Brain microvascular endothelial cell (primary cell): Measurements from ENCODE around the gene LRP11.

Source experiments
- DNase-seq: peaks from one replicate; pipeline ENCODE4 v3.0.0-alpha.2; 2020
- H3K27ac ChIP-seq: fragments of 250-450 bp; sonication (Bioruptor Pico); 2 replicates; pipeline ENCODE4 v1.5.1; 2020; ENCODE audit warnings: mild to moderate bottlenecking, moderate library complexity
- H3K27me3 ChIP-seq: fragments of 250-450 bp; sonication (Bioruptor Pico); replicated peaks from 2 replicates; pipeline ENCODE4 v1.5.1; 2020; ENCODE audit warnings: mild to moderate bottlenecking
- H3K36me3 ChIP-seq: fragments of 250-450 bp; sonication (Bioruptor Pico); replicated peaks from 2 replicates; pipeline ENCODE4 v1.5.1; 2020; ENCODE audit warnings: mild to moderate bottlenecking
- H3K4me3 ChIP-seq: 2 replicates; pipeline ENCODE4 v1.5.1; 2011; ENCODE audit warnings: low read depth, mild to moderate bottlenecking, control low read depth, low read length, moderate library complexity
- CTCF ChIP-seq: IDR thresholded peaks from 2 replicates; pipeline ENCODE4 v1.5.1; 2011; ENCODE audit warnings: low read depth, mild to moderate bottlenecking, moderate library complexity, low read length, control low read depth, inconsistent platforms; ENCODE audit errors: missing control alignments
- in situ Hi-C: cut with HindIII; loops from 2 replicates; pipeline ENCODE4 v1.10.0; 2017; ENCODE audit warnings: low sequenced_read_pairs, low pct_ligation_motif_present

LRP11 gene

GRCh38 chr6:149861603-149862423 is 2.3 kb downstream of the LRP11 start:
- Histone ChIP-seq H3K4me3 (no peak overlapping the region), H3K27me3 (no peaks in the 10 kb centered on the region), H3K36me3 (no peaks in the 10 kb centered on the region), H3K27ac (peak overlapping the region; percentile 54)
- no peak for TF ChIP-seq CTCF
- in situ Hi-C loops = no loop called here
- no peak for DNase-seq

GRCh38 chr6:149860834-149861602 is 3.1 kb downstream of the LRP11 start:
- H3K36me3 ChIP-seq = no peaks in the 10 kb centered on the region
- in situ Hi-C loops = no loop called here
- no peak for DNase-seq
- no peak overlapping the region for H3K4me3 ChIP-seq
- peak; percentile 39 for TF ChIP-seq CTCF
- peak overlapping the region; percentile 54 for H3K27ac ChIP-seq
- no peaks in the 10 kb centered on the region for H3K27me3 ChIP-seq

- H3K27me3 ChIP-seq = no peaks in the 10 kb centered on the region
- no peak overlapping the region for H3K27ac ChIP-seq
- no peaks in the 10 kb centered on the region for H3K36me3 ChIP-seq
- DNase-seq = no peak
- H3K4me3 ChIP-seq = no peak overlapping the region
- in situ Hi-C loops = no loop called here
- TF ChIP-seq CTCF = no peak
Observed at GRCh38 chr6:149860513-149860833, 3.7 kb downstream of the LRP11 start.

- in situ Hi-C loops = no loop called here
- Histone ChIP-seq H3K27ac (peak overlapping the region; percentile 59), H3K4me3 (no peak overlapping the region)
Observed at GRCh38 chr6:149859938-149860337, 4.2 kb downstream of the LRP11 start.

GRCh38 chr6:149859368-149859767 is 4.8 kb downstream of the LRP11 start:
- TF ChIP-seq CTCF = no peak
- Histone ChIP-seq H3K36me3 (no peaks in the 10 kb centered on the region), H3K27me3 (no peaks in the 10 kb centered on the region), H3K27ac (peak overlapping the region; percentile 59), H3K4me3 (no peak overlapping the region)
- DNase-seq = peak; percentile 92
- in situ Hi-C loops = no loop called here

More at GRCh38 chr6:149859938-149860337, 4.2 kb downstream of the LRP11 start:
- Histone ChIP-seq H3K27me3 (no peaks in the 10 kb centered on the region), H3K36me3 (no peaks in the 10 kb centered on the region)
- no peak for DNase-seq
- TF ChIP-seq CTCF = no peak
